ENCODE data around the gene IRF5. TPM values are rescaled to one million over a fixed set of nuclear protein-coding genes. Genes with fewer than 3 reads are reported as not detected.
"Not testable (repeated sequence)": the region's sequence is repeated elsewhere in the genome, so short reads cannot be mapped to it uniquely, and the experiment has no call there.

The IRF5 gene
- polyA plus RNA-seq, 3 donors: 6.9 to 8.4 (median 7.2) TPM

DNA sequence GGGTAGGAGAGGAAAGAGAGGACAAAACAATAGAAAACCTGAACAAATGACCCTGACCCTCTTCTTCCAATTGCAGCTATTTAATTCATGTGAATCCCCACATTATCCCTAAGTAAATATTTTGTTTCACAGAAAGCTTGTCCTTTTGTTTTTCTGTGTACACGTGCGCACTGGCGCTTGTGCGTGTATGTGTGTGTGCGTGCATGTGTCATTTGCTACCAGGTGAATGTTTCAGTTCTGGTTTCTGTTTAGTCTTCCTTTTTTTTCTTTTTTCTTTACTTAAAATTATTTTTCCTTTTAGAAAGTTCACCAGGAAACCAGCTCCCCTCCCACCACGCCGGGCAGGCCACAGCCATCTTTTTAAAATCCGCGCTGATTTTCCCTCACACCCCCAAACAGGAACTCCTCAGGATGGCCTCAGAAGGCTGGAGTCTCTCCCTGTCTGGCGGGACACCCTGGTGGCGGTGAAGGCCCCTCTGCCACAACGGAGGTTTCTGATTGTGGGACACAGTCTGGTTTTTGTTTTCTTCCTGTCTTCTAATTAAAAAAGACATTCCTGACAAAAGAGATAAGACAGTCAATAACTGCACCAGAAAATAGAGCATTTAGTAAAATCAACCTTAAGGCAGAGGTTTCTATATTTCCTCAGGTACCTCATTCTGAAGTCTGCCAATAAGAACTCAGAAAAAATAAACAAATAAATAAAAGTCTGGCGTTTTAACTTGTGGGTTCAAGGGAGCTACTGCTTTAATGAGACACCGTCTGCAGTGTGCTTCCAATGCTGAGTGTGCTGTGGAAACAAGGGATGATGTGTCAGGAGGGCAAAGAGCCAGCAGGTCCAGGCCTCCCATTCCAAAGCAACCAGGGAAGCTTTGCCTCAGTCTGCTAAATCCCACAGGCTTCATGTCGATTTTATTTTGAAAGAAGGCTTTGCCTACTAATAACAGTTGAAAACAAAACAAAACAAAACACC lies 17.4 kb downstream of the IRF5 start:
- DNase-seq (ENCODE audit: low read depth in 3 of 3, low spot score in 2 of 3): no peak

DNA sequence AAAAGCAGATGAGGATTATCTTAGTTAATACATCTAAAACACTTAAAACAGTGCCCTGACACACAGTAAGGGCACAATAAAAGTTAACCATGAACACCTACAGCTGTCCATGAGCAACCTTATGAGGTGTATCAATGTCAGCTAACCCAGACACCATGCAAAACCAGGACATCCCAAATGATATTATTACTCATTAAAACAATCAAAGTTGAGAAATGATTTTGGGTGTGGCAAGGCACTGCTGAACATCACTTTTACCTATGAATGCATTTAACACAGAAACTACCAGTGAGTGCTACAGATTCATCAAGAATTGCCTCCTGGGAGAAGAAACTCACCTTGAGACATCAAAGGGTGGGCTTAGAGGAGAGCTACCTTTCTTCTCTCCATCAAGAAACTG lies 18.3 kb downstream of the IRF5 start:
- no peak for DNase-seq (ENCODE audit: low read depth in 3 of 3, low spot score in 2 of 3)

DNA sequence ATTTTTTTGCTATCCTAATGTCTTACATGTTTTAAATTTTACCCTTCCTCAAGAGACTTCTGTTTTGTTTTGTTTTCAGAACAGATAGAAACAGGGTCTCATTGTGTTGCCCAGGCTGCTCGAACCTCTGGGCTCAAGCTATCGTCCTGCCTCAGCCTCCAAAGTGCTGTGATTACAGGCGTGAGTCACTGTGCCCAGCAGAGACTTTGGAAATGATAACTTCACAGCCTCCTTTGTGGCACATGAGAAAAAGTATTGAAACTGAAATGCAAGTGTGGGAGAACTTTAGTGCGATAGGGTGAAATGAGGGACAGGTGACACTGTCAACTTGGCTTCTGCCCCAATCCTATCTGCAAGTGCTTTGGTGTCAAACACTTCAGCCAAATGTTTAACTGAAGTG lies 21.6 kb downstream of the IRF5 start:
- DNase-seq (ENCODE audit: low read depth in 3 of 3, low spot score in 2 of 3): no peak

- DNase-seq (ENCODE audit: low read depth in 3 of 3, low spot score in 2 of 3): no peak
Measured at GRCh38 chr7:128961030-128961659, 23.4 kb downstream of the IRF5 start.

- no peak for DNase-seq (ENCODE audit: low read depth in 3 of 3, low spot score in 2 of 3)
Measured at GRCh38 chr7:128962899-128963298, 25.2 kb downstream of the IRF5 start.

- DNase-seq (ENCODE audit: low read depth in 3 of 3, low spot score in 2 of 3): no peak
Measured at GRCh38 chr7:128963327-128963757, 25.6 kb downstream of the IRF5 start.

GRCh38 chr7:128968624-128969023 lies 30.9 kb downstream of the IRF5 start:
- no peak for DNase-seq (ENCODE audit: low read depth in 3 of 3, low spot score in 2 of 3)

DNA sequence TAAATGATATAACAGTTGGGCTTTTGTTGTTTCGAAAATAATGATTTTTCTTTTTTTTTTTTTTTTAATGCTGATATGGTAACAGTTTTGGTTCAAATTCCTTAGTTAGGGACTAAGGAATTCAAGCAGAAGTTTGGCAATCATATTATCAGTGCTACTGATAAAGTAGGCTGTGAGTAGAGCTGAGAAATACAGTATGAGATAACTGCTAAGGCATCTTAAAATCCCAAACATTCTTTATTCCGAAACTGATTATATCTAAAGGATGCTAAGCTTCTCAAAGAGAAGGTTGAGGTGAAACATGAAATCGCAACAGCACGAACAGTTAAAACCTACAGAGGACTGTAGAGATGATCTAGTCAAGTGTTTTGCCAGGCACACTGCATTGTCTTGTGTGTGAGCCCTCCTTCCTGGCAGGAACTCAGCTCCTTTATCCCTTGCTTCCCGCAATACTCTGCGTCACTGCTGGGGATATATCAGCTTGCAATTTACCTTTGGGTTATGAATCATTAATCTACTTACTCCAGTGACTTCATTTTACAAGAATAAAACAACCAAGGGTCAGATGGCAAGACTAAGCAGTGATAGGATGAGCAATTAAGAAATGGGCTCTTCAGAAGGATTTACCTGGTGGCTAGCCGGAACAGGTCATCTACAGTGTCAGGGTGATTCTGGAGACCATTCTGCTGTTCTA lies 36.7 kb downstream of the IRF5 start:
- DNase-seq (ENCODE audit: low read depth in 3 of 3, low spot score in 2 of 3): no peak

- DNase-seq (ENCODE audit: low read depth in 3 of 3, low spot score in 2 of 3): no peak
Measured at GRCh38 chr7:128982105-128982504, 44.4 kb downstream of the IRF5 start.

DNA sequence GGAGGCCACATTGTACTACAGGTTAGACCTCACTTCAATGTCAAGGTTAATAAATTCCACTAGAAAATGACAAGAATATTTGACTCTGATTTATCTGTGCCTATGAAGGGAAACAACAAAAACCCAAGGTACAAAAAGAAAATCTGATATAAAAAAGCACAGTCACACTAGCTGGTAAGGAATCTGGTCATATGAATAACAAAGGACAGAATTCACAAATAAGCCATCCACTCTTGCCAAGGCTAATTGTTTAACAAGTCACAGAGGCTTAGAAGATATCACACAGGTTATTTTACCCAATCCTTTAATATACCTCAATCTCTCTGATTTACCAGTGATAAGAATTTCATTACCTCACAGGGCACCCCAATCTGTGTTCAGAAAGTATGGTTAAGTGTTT lies 47.9 kb downstream of the IRF5 start:
- DNase-seq (ENCODE audit: low read depth in 3 of 3, low spot score in 2 of 3): no peak

DNA sequence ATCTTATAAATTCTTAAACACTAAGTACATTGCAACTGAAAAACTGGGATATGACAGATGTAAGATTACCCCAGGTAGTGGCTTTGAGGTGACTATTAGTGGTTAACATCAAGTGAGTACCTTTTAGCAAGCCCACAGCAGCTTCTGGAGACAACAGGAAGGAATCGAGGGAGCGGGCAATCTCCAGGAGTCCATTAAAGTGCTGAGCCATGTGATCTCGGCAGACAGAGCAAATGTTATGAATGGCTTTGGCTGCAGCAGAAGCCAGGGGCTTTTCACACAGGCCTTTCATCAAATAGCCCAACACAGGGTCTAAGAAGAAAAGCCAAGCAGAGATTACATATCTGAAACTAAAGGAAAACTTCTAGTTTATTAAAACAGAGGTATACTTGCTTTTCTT lies 48.9 kb downstream of the IRF5 start:
- DNase-seq (ENCODE audit: low read depth in 3 of 3, low spot score in 2 of 3): no peak

- DNase-seq (ENCODE audit: low read depth in 3 of 3, low spot score in 2 of 3): no peak
Measured at GRCh38 chr7:128988372-128988771, 50.6 kb downstream of the IRF5 start.

DNA sequence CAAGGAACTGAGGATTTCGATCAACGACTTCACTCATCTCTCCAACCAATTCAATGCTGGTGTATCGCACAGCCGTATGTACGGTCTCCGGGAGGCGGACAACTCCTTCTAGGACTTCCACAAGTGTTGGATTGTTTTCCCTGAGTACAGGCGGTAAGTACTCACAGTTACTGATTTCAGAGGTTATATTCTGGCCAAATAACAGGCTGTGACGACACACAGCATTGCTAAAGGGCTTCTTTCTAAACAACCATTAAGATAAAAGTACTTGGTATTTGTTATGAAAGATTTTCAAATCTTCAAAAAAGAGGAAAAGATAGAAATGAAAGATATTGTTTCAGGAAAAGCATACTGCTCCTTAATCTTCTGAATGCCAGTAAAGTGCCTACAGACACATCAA lies 52.2 kb downstream of the IRF5 start:
- DNase-seq (ENCODE audit: low read depth in 3 of 3, low spot score in 2 of 3): no peak

DNA sequence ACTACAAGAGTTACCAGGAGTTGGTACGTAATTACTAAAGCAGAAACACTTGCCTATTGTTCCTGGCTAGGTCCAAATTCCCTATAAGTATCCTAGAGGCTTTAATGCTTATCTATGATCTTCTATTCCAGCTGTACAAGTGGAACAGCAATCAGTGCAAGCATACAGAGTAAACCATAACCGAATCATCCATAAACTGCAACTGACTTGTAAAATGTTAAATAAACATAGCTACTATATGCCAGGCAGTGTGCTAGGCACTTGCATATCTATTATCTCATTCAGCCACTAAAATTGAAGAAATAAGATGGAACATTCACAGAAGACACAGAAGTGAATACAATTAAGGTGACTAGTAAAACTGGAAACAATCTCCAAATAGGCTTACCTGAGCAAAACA lies 55.7 kb downstream of the IRF5 start:
- DNase-seq (ENCODE audit: low read depth in 3 of 3, low spot score in 2 of 3): no peak

GRCh38 chr7:128994560-128994959 lies 56.8 kb downstream of the IRF5 start:
- DNase-seq (ENCODE audit: low read depth in 3 of 3, low spot score in 2 of 3): not testable (repeated sequence)

DNA sequence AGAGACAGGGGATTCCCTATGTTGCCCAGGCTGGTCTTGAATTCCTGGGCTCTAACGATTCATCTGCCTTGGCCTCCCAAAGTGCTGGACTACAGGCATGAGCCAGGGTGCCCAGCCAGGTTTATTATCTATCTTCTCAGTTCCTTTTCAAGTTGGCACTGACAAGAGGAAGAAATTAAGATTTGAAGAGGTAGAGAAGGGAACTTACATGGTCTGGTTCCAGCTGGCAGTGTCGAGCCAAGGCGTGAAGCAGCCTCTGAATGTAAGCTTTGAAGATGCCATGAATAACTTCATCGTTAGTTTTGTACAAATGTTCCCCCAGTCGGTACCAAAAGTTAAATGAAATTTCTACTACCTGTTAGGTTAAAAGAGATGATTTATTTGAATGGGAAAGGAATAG lies 59.5 kb downstream of the IRF5 start:
- no peak for DNase-seq (ENCODE audit: low read depth in 3 of 3, low spot score in 2 of 3)

Other genes starting within 250 kb of the IRF5 start
- gene CALU, start 198.6 kb upstream of the IRF5 start, polyA plus RNA-seq (ENCODE audit: insufficient read length in 3 of 3): 100 to 1,000 TPM; 207 to 221 (median 221) TPM
- 1 to 10 TPM; 1.2 to 1.8 (median 1.3) TPM for gene OPN1SW, start 162.1 kb upstream of the IRF5 start, polyA plus RNA-seq (ENCODE audit: insufficient read length in 3 of 3)
- 10 to 100 TPM; 10.3 to 12.7 (median 11.6) TPM for gene CCDC136, start 146.0 kb upstream of the IRF5 start, polyA plus RNA-seq (ENCODE audit: insufficient read length in 3 of 3)
- 10 to 100 TPM; 10.8 to 14.9 (median 10.9) TPM for gene FLNC, start 107.5 kb upstream of the IRF5 start, polyA plus RNA-seq (ENCODE audit: insufficient read length in 3 of 3)
- 100 to 1,000 TPM; 213 to 268 (median 215) TPM for gene ATP6V1F, start 75.1 kb upstream of the IRF5 start, polyA plus RNA-seq (ENCODE audit: insufficient read length in 3 of 3)
- 10 to 100 TPM; 10.5 to 12.7 (median 12.1) TPM for gene KCP, start 27.2 kb upstream of the IRF5 start, polyA plus RNA-seq (ENCODE audit: insufficient read length in 3 of 3)
- gene TNPO3, start 117.2 kb downstream of the IRF5 start, polyA plus RNA-seq (ENCODE audit: insufficient read length in 3 of 3): 10 to 100 TPM; 46.4 to 47.7 (median 47.5) TPM
- 10 to 100 TPM; 68.2 to 79.3 (median 69.6) TPM for gene TSPAN33, start 206.8 kb downstream of the IRF5 start, polyA plus RNA-seq (ENCODE audit: insufficient read length in 3 of 3)

Data from right renal cortex interstitium (tissue), 3 donors.